ENCODE results near the gene FARP1.

- TF ChIP-seq POLR2A (IDR thresholded peaks at IDR 0.05; ENCODE audit: low read depth) = no peak
- TF ChIP-seq POLR2AphosphoS5 (IDR thresholded peaks at IDR 0.05) = no peak
- no peak for TF ChIP-seq CTCF (IDR thresholded peaks at IDR 0.05)
- TF ChIP-seq EP300 (IDR thresholded peaks at IDR 0.05) = no peak
Observed at GRCh38 chr13:98492335-98493041, 349.6 kb downstream of the FARP1 start.

All from esophagus muscularis mucosa (tissue), 4 donors.